Activated T-helper 1 cell treated with anti-CD3 and anti-CD28 coated beads, Interleukin-12 subunit alpha, Interleukin-12 subunit beta, Interleukin-2, Interleukin-4 antibody, amounts not matched to agents 30 ng/mL and 10 ng/mL and 1 ng/mL, durations not matched to agents 14 hours and 24 hours and 36 hours (primary cell): Measurements from ENCODE around the gene TBX10. TPM values are rescaled to one million over a fixed set of nuclear protein-coding genes. Genes with fewer than 3 reads are reported as not detected.
A peak's percentile ranks its signal among the peaks of the same experiment; 100 is the strongest.
"Not testable (repeated sequence)": the region's sequence is repeated elsewhere in the genome, so short reads cannot be mapped to it uniquely, and the experiment has no call there.

Experiments used
- DNase-seq: peaks from one replicate; pipeline ENCODE4 v3.0.0; 2021; ENCODE audit warnings: low spot score
- H3K27ac Mint-ChIP-seq: one replicate; pipeline ENCODE4 v1.8.0; 2021; ENCODE audit warnings: mild to moderate bottlenecking, mixed read lengths
- H3K27me3 Mint-ChIP-seq: one replicate; pipeline ENCODE4 v1.8.0; 2022; ENCODE audit warnings: mild to moderate bottlenecking, moderate library complexity, mixed read lengths; ENCODE audit not compliant: insufficient read depth
- H3K36me3 Mint-ChIP-seq: one replicate; pipeline ENCODE4 v1.8.0; 2021; ENCODE audit warnings: low read depth, mixed read lengths
- H3K4me1 Mint-ChIP-seq: one replicate; pipeline ENCODE4 v1.8.0; 2021; ENCODE audit warnings: low read depth, mixed read lengths
- H3K4me3 Mint-ChIP-seq: one replicate; pipeline ENCODE4 v1.8.0; 2021; ENCODE audit warnings: mild to moderate bottlenecking, moderate library complexity, mixed read lengths
- H3K9me3 Mint-ChIP-seq: one replicate; pipeline ENCODE4 v1.8.0; 2021; ENCODE audit warnings: mixed read lengths
- intact Hi-C: fragments of 100-400 bp; cut with micrococcal nuclease; formaldehyde crosslinking; loops from one replicate; pipeline ENCODE4 v1.15.1; 2024
- total RNA-seq: library from RNA; stranded (reverse); gene quantifications from 2 replicates; pipeline ENCODE4 v1.2.3, GENCODE V29; 2022

TBX10 gene
- total RNA-seq, 1 donor from 2014 or later, result not detected

DNA sequence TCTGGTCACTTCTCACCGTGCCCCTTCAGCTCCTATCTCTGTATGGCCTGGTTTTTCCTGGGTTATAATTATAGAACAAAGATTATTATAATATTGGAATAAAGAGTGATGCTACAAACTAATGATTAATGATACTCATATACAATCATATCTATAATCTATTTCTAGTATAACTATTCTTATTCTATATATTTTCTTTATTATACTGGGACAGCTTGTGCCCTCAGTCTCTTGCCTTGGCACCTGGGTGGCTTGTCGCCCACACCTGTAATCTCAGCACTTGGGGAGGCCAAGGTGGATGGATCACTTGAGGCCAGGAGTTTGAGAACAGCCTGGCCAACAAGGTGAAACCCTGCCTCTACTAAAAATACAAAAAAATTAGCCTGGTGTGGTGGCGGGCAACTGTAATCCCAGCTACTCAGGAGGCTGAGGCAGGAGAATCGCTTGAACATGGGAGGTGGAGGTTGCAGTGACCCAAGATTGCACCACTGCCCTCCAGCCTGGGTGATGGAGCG lies 20.1 kb upstream of the TBX10 start:
- intact Hi-C loops, result loop anchor here (1.0 kb wide), 3 partner anchors 19 to 87 kb away; partner anchors contain the start of gene NUDT8

DNA sequence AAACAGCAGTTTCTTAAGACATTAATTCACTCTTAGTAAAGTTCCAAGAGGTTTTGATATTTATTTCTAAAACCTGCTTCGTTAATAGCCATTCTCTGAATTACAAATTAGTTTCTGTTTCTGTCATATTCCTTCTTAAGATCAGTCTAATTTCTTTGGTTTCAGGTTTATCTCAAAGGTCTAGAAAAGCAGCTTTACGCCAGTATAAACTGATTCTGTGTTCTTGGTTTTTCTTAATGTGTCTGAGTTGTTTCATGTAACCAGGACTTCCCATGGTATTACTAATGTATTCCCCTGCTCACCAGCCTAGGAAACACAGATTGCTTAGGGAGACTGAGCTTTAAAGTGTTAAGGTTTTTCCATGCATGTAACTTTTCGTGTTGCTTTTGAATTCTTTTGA lies 17.7 kb upstream of the TBX10 start:
- no peak overlapping the region for H3K4me3 Mint-ChIP-seq
- intact Hi-C loops, result no loop called here
- no peak for DNase-seq
- H3K27me3 Mint-ChIP-seq, result peaks cover 10% of the 10 kb centered on the region
- H3K9me3 Mint-ChIP-seq, result no peaks in the 10 kb centered on the region
- peaks cover 4% of the 10 kb centered on the region for H3K4me1 Mint-ChIP-seq
- no peak overlapping the region for H3K27ac Mint-ChIP-seq
- no peaks in the 10 kb centered on the region for H3K36me3 Mint-ChIP-seq

More for the DNA sequence above, 20.1 kb upstream of the TBX10 start:
- H3K27me3 Mint-ChIP-seq, H3K36me3 Mint-ChIP-seq, H3K4me1 Mint-ChIP-seq, H3K4me3 Mint-ChIP-seq, H3K27ac Mint-ChIP-seq, H3K9me3 Mint-ChIP-seq, DNase-seq: not testable (repeated sequence)

DNA sequence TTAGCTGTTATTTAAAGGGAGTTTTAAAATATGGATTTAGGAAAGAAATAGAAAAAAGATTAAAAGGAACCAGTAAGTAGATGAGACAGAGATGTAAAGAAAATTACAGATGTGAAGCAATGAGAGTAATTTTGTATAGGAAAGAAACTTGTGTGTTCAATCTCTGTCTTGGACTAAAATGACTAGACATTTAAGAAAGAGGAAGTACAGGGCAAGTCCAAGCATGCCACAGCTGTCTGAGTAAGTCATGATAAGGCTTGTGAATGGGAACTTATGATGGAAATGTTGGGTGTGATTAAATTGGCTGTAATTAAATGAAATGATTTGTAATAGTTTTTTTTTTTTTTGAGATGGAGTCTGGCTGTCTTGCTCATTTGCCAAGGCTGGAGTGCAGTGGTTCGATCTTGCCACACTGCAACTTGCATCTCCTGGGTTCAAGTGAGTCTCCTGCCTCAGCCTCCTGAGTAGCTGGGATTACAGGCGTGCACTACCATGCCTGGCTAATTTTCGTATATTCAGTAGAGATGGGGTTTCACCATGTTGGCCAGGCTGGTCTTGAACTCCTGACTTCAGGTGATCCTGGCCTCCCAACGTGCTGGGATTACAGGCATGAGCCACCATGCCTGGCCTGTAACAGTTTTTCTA lies 16.8 kb upstream of the TBX10 start:
- intact Hi-C loops, result no loop called here
- H3K4me3 Mint-ChIP-seq, result no peak overlapping the region
- H3K9me3 Mint-ChIP-seq, result no peaks in the 10 kb centered on the region

DNA sequence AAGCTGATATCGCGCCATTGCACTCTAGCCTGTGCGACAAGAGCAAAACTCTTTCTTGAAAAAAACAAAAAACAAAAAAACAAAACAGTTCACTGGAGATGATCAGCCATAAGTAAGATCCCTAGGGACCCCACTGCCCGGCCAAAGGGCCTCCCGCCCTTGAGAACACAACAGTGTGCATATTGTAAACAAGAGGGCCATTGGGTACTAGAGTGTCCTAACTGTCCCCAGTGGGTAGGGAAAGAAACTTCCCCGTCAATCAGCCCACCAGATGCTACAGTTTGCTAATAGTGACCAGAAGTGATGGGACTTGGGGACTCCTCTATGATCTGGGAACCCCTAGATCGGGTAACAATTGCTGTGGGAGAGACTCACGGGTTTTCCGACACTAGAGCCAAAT lies 14.7 kb upstream of the TBX10 start:
- H3K36me3 Mint-ChIP-seq, result no peaks in the 10 kb centered on the region
- intact Hi-C loops, result no loop called here
- no peak overlapping the region for H3K4me3 Mint-ChIP-seq
- no peak overlapping the region for H3K27ac Mint-ChIP-seq
- peaks cover 7% of the 10 kb centered on the region for H3K27me3 Mint-ChIP-seq
- no peak for DNase-seq
- H3K9me3 Mint-ChIP-seq, result no peaks in the 10 kb centered on the region
- peaks cover 14% of the 10 kb centered on the region for H3K4me1 Mint-ChIP-seq

More for the DNA sequence above, 16.8 kb upstream of the TBX10 start:
- DNase-seq, result no peak
- H3K27ac Mint-ChIP-seq, result no peak overlapping the region
- no peaks in the 10 kb centered on the region for H3K36me3 Mint-ChIP-seq
- H3K27me3 Mint-ChIP-seq, result peaks cover 10% of the 10 kb centered on the region
- peaks cover 4% of the 10 kb centered on the region for H3K4me1 Mint-ChIP-seq

DNA sequence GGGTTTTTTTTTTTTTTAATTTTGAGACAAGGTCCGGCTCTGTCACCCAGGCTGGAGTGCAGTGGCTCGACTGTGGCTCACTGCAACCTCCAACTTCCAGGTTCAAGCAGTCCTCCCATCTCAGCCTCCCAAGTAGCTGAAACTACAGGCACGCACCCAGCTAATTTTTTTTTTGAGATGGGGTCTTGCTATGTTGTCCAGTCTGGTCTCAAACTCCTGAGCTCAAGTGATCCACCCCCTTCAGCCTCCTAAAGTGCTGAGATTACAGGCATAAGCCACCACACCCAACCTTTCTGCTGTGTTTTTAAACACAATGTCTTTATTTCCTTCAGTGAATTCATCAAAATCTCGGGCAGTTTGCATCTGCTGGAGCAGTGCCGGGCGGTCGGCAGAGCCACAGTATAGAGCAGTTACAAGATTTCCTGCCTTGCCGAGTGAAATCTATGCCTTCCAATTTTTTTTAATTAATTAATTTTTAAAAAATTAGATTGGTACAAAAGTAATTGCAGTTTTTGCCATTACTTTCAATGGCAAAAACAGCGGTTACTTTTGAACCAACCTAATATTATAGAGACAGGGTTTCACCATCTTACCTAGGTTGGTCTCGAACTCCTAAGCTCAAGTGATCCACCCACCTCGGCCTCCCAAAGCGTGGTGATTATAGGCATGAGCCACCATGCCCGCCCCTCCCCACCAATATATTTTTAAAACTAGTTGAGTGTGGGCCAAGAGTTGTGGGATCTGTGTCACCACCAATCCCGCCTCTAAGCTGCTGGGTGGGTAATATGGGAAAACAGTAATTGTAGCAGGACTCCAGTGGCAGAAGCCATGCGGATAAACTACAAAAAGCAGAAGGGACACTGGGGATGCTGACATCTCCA lies 13.6 kb upstream of the TBX10 start:
- intact Hi-C loops, result no loop called here
- peaks cover 4% of the 10 kb centered on the region for H3K27me3 Mint-ChIP-seq
- H3K27ac Mint-ChIP-seq, result no peak overlapping the region
- DNase-seq, result no peak
- no peak overlapping the region for H3K4me3 Mint-ChIP-seq
- H3K36me3 Mint-ChIP-seq, result no peaks in the 10 kb centered on the region
- no peaks in the 10 kb centered on the region for H3K9me3 Mint-ChIP-seq
- peaks cover 10% of the 10 kb centered on the region for H3K4me1 Mint-ChIP-seq

DNA sequence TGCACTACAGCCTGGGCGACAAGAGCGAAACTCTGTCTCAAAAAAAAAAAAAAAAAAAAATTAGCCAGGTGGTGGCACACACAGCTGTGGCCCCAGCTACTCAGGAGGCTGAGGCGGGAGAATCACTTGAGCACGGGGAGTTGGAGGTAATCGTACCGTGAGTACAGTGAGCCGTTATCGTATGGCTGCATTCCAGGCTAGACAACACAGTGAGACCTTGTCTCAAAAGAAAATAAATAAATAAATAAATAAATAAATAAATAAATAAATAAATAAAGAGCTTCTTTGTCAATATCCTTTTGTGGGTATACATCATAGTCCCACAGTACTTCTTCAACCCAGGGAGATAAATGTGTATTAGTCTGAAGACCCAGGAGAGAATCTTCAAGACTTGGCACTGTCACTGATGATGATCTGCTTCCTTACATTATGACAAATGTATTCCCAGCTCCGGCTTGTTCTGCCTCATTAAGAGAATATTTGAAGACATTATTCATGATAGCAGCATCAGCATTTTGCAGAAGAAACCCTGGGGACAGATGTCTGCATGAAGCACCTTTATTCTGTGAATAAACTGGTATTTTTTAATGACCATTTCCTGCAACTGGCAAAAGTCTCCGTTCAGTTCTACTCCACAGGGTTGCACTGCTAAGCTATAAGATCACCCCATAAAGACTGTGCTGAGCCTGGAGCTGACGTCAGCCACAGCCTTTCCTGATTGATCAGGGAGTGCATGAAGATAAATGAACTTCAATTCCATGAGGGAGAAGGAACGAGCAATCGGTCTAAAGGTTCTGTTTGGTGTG lies 12.6 kb upstream of the TBX10 start:
- intact Hi-C loops, result no loop called here
- H3K27me3 Mint-ChIP-seq, result peaks cover 4% of the 10 kb centered on the region
- H3K4me1 Mint-ChIP-seq, result peaks cover 10% of the 10 kb centered on the region
- no peak overlapping the region for H3K4me3 Mint-ChIP-seq
- H3K36me3 Mint-ChIP-seq, result no peaks in the 10 kb centered on the region
- no peaks in the 10 kb centered on the region for H3K9me3 Mint-ChIP-seq
- no peak for DNase-seq
- no peak overlapping the region for H3K27ac Mint-ChIP-seq

DNA sequence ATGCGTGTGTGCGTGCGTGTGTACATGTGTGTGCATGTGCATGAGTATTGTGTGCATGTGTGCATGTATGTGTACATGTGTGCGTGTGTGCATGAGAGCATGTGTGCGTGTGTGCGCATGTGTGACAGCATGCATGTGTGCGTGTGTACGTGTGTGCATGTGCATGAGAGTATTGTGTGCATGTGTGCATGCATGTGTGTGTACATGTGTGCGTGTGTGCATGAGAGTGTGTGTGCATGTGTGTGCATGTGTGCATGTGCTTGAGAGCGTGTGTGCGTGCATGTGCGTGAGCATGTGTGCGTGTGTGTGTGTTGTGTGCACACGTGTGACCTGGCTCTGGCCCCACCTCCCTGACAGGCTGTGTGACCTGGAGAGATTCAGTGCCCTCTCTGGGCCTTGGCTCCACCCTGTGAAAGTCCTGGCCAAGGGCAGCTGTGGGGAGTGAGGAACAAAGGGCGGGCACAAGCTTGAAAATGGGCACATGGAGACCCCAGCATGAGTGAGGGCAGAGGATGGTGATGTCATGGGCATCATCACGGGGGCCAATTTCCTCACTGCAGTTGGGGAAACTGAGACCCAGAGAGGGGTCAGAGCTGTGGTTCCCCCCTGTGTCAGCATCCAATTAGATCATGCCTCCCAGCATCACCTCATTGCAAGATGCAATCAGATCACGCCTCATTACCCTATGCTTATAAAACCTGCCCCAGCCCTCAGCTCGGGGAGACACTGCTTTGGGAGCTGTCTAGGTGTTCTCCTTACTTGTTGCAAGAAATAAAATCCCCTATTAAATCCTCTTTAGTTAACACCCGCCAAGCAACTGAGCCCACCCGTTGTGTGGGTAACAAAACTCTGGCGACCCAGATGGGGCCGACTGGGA lies 10.3 kb upstream of the TBX10 start:
- no peak for DNase-seq
- Mint-ChIP-seq H3K27ac (peak overlapping the region; percentile 79), H3K9me3 (no peaks in the 10 kb centered on the region), H3K36me3 (no peaks in the 10 kb centered on the region), H3K4me1 (peaks cover 22% of the 10 kb centered on the region), H3K27me3 (peaks cover 8% of the 10 kb centered on the region), H3K4me3 (peak overlapping the region; percentile 86)
- intact Hi-C loops, result no loop called here

DNA sequence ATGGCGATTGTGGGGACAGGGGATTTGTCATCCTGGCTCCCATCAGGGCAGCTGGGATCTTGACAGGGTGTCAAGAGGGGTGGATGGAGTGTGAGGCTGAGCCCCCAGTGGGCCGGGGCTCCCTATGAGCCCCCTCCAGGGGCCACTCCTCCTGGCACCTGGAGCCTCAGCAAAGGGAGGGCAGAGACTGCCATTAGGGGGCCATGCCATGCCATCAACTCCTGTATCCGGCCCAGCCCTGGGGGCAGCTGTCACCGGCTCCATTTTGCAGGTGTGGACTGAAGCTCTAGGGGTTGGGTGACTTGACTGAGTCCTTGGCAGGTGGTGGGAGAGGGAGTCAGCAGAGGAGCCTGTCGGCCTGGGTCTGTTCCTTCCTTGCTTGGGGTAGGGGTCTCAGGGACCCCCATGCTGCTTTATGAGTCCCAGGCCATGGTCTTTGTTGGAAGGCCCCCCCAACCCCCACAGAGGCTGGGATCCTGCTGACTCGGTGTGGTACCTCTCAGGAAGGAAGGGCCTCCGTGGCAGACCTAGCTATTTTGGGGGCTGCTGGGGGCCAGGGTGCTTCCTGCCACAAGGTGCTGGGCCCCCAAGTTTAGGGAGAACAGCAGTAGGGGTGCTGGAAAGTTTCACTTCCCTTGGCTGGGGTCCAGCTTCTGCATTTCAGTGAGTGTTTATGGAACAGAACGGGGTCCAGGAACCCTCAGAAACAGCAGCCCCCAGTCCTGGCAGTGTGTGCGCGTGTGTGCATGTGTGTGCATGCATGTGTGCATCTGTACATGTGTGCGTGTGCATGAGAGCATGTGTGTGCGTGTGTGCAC lies 9.4 kb upstream of the TBX10 start:
- no peak for DNase-seq
- intact Hi-C loops, result no loop called here
- Mint-ChIP-seq H3K27ac (no peak overlapping the region), H3K9me3 (no peaks in the 10 kb centered on the region), H3K4me1 (peaks cover 22% of the 10 kb centered on the region), H3K36me3 (no peaks in the 10 kb centered on the region), H3K4me3 (no peak overlapping the region), H3K27me3 (peaks cover 8% of the 10 kb centered on the region)

DNA sequence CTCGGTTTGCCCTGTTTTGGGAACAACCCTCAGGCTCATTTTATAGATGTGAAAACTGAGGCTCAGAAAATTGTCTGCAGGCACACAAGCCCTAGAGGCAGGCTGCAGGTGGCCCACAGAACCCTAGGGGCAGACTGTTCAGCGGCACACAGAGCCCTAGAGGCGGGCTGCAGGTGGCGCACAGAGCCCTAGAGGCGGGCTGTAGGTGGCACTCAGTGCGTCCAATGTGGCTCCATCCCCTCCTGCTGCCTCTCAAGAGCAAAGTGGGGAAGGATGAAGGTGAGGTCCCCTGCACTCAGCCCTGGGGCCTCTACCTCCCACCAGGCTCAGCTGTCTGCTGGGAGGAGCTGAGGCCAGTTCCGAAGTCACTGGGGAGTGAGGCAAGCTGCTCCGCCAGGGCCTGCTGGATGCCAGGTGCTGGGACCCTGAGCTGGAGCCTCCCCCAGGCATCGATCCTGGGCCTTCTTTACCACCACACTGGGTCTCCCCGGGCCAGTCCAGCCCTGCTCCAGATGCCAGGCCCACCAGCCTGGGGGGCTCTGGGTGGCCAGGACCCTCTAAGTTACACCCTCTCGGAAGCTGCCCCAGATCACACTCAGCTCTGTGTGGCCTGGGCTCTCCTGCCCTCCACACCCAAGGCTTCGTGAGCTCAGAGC lies 8.7 kb upstream of the TBX10 start:
- Mint-ChIP-seq H3K4me1 (peaks cover 22% of the 10 kb centered on the region), H3K27ac (no peak overlapping the region), H3K36me3 (no peaks in the 10 kb centered on the region), H3K9me3 (no peaks in the 10 kb centered on the region), H3K4me3 (no peak overlapping the region), H3K27me3 (peaks cover 8% of the 10 kb centered on the region)
- intact Hi-C loops, result no loop called here
- DNase-seq, result no peak

DNA sequence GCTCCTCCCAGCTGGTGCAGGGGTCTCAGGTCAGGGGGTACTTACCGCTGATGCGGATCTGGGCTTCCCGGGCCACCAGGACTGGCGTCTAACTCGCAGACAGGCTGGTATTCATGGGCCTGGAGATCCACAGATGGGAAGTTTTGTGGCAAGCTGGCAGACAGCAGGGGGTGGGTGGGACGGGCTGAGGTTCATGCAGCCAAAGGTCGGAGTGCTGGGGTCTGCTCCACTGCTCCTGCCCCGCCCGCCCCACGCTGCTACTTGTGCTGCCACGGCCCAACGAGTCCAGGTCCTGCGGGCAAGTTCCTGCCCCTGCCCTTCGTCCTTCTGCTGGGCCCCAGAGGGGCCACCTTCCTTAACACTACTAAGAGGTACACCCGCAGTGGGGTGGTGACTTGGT lies 7.9 kb upstream of the TBX10 start:
- no peak for DNase-seq
- intact Hi-C loops, result no loop called here
- H3K4me3 Mint-ChIP-seq, result no peak overlapping the region
- H3K4me1 Mint-ChIP-seq, result peaks cover 22% of the 10 kb centered on the region
- no peaks in the 10 kb centered on the region for H3K9me3 Mint-ChIP-seq
- H3K27me3 Mint-ChIP-seq, result peaks cover 7% of the 10 kb centered on the region
- H3K27ac Mint-ChIP-seq, result no peak overlapping the region
- H3K36me3 Mint-ChIP-seq, result no peaks in the 10 kb centered on the region
